T follicular helper cell (primary cell): ENCODE data around the gene TBXAS1.

Experiments
- DNase-seq: peaks from one replicate; pipeline ENCODE4 v3.0.0-alpha.2; 2020; ENCODE audit warnings: low read depth

The TBXAS1 gene

GRCh38 chr7:139982927-139983920 is 154.2 kb downstream of the TBXAS1 start:
- DNase-seq, result no peak

DNA sequence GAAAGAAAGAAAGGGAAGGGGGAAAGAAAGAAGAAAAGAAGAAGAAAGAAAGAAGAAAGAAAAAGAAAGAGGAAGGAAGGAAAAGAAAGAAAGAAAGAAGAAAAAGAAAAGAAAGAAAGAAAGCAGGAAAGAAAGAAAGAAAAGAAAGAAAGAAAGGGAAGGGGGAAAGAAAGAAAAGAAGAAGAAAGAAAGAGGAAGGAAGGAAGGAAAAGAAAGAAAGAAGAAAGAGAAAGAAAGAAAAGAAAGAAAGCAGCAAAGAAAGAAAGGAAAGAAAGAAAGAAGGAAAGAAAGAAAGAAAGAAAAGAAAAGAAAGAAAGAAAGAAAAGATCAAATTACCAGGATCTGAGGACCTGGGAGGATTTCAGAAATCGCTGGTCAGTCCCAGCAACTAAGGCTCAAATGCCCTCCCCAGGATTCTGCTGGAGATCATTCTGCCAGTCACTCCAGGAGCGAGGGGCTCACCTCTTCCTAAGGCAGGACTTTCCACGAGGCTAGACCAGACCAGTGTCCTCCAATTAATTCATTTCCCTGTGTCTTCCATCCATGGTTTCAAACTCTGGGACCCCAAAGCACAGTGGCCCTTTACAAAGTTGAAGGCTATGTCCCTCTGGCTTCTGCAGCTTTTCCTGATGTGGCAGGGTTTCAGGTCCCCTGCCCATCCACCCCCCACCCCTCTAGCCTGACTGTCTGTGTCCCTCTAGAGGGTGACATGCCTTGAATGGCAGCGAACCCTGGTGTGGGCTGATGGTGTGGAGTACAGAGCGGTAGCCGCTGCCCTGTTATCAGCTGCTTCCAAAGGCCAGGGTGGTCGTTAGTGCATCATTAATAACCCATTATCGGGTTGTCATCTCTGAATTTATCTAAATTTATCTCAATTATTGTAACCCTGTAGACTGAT is 155.8 kb downstream of the TBXAS1 start:
- no peak for DNase-seq

GRCh38 chr7:139985811-139986210 is 156.7 kb downstream of the TBXAS1 start:
- DNase-seq, result no peak

GRCh38 chr7:139987691-139988516 is 158.8 kb downstream of the TBXAS1 start:
- no peak for DNase-seq

GRCh38 chr7:139989366-139990141 is 160.5 kb downstream of the TBXAS1 start:
- DNase-seq, result no peak

DNA sequence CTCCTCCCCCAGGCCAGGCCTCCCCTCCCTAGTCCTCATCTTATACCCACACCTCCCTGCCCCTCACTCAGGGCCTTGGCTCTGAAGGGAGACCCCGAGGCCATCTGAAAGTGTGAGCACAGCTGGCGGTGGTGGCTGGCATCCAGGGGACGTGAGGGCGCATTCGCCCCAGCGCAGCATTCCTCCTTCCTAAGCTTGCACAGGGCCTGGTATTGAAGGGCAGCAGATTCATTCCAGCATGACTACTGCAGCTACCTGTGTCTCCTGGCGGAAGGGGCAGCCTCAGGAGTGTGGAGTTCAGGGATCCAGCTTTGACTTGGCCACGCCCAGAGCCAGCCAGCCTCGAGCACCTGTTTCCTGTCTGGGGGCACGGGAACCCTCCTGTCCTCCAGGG is 161.1 kb downstream of the TBXAS1 start:
- no peak for DNase-seq

- DNase-seq, result no peak
Observed at GRCh38 chr7:139990571-139991268, 161.7 kb downstream of the TBXAS1 start.

- no peak for DNase-seq
Observed at GRCh38 chr7:139991269-139991666, 162.2 kb downstream of the TBXAS1 start.

- no peak for DNase-seq
Observed at GRCh38 chr7:139991911-139992310, 162.8 kb downstream of the TBXAS1 start.

GRCh38 chr7:139992353-139993044 is 163.4 kb downstream of the TBXAS1 start:
- DNase-seq, result no peak

DNA sequence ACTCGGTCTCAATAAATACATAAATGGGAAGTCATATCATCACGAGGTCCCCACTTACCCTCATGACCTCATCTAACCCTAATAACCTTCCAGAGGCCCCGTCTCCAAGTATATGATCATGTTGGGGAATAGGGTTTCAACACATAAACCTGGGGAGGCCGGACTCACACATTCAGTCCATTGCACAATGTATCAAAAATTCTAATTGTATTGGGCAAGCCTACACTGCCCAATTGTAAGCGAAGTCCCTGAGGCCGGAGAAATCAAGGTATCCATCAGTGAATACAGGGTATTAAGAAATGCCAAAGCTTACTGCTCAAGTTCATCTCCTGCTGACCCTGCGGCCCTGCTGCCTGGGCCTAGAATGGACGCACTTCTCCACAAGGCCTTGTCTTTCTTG is 164.1 kb downstream of the TBXAS1 start:
- DNase-seq, result no peak

- no peak for DNase-seq
Observed at GRCh38 chr7:139993592-139993991, 164.5 kb downstream of the TBXAS1 start.

DNA sequence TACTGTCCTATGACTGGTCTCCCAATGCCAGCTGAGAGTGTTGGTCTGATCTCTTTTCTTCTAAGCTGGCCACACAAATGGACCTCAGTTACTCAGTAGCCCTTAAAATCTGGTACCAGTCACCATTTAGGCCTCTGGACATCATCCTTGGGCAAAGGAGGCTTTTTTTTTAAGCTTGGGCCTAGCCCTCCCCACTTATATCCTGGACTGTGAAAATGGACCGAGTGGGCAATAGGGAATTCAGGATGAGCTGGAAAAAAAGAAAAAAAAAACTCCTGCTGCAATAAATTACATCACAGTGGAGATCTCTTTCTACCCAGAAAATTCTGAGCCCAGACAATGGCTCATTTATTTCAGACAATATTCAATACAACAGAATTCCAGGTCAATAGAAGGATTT is 165.3 kb downstream of the TBXAS1 start:
- no peak for DNase-seq

- DNase-seq, result no peak
Observed at GRCh38 chr7:139995017-139995915, 166.2 kb downstream of the TBXAS1 start.

DNA sequence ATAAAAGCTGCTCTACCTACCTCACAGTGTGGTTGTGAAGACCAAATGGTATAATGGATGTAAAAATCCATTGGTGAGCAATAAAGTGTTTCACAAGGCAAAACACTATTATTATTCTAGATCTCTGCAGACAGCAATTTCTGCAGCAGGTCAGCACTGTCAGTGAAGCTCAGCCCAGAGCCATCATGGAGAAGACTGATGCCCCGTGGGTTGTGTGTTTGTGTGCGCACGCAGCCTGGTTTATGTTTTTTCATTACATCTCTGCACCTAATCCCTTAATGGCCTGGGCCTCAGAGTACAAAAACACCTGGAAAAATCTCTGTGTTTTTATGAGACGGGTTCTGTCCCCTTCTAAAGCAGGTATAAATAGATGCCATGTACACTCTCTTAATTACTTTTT is 169.5 kb downstream of the TBXAS1 start:
- no peak for DNase-seq

DNA sequence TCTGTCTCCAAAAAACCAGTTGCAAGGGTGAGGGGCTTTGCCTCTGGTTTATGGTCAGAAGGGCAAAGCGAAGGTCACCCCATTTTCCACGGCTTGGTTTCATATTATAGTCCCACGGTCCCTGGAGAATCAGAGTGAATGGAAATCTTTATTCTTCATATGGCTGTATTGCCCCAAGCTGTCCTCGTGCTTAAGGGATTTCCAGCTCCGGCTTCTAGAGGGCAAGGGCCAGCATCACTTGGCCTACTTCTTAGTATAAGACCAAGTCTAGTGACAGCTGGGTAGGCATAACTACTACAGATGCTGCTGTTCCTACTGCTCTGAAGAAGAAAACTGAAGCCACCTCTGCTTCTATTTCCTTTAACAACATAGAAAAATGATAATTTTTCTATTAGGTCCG is 170.5 kb downstream of the TBXAS1 start:
- no peak for DNase-seq

- no peak for DNase-seq
Observed at GRCh38 chr7:140000666-140001268, 171.7 kb downstream of the TBXAS1 start.

DNA sequence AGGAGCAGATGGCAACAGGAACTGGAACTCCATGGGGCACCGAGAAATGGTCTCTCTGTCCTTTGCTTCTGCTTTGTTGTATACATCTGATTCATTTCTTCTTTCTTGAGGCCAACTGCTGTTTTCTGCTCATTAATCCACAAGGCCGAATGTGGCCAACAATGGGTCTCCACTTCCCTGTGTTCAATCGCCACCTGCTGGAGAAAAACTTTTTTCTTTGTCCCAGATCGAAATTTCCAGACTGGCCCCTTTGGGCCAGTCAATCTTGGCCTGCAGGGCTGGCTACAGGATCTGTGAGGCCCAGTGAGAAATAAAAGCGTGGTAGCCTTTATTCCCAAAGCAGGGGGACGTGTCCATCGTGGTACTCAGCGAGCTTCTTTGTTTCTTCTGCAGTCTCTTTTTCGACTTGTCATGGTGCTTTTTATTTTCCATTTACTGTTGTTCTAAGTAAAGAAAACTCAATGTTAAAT is 174.9 kb downstream of the TBXAS1 start:
- no peak for DNase-seq
